Prostate gland (tissue), 2 donors: ENCODE data around the gene KPTN.

Source experiments
- POLR2AphosphoS5 ChIP-seq: sonication (generic); formaldehyde crosslinking; IDR thresholded peaks from one replicate; pipeline ENCODE4 v1.6.1; 2017; ENCODE audit warnings: antibody characterized with exemption
- TF ChIP-seq, protein P1 (sequence below), 4 experiments: fragments of 200-600 bp in 2 of 4; fragments of 450-650 bp in 2 of 4; sonication (generic) in 2 of 4; IDR thresholded peaks; 1 replicate in 3 of 4; 2 replicates in 1 of 4; pipeline ENCODE4 v1.5.1; 2016 to 2019; ENCODE audit warnings: antibody characterized with exemption in 4 of 4, mild to moderate bottlenecking in 2 of 4, moderate library complexity in 2 of 4

DNA sequence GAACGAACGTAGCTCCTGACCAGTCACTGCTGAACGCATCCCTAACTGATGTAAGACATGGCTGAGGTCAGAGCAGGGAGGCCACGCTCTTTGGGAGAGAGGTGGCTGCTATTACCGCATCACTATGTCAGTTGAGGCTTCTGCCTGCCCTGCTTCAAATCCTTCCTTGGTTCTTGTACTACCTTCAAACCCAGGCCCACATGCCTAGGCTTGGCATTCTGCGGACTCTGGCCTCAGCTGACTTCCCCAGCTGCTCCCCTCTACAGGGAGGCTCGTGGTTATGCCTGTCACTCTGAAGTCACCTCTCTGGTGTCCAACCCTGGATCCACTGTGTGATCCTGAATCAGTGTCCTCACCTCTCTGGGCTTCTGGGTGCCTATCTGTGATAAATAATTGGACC is 49.9 kb downstream of the KPTN start:
- TF ChIP-seq, protein P1, sequence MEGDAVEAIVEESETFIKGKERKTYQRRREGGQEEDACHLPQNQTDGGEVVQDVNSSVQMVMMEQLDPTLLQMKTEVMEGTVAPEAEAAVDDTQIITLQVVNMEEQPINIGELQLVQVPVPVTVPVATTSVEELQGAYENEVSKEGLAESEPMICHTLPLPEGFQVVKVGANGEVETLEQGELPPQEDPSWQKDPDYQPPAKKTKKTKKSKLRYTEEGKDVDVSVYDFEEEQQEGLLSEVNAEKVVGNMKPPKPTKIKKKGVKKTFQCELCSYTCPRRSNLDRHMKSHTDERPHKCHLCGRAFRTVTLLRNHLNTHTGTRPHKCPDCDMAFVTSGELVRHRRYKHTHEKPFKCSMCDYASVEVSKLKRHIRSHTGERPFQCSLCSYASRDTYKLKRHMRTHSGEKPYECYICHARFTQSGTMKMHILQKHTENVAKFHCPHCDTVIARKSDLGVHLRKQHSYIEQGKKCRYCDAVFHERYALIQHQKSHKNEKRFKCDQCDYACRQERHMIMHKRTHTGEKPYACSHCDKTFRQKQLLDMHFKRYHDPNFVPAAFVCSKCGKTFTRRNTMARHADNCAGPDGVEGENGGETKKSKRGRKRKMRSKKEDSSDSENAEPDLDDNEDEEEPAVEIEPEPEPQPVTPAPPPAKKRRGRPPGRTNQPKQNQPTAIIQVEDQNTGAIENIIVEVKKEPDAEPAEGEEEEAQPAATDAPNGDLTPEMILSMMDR (IDR thresholded peaks at IDR 0.05), result no peak
- TF ChIP-seq POLR2AphosphoS5, result no peak
